Heart left ventricle (tissue), 16 donors: ENCODE data around the gene ZNF534. TPM values are rescaled to one million over a fixed set of nuclear protein-coding genes. Genes with fewer than 3 reads are reported as not detected.
A peak's percentile ranks its signal among the peaks of the same experiment; 100 is the strongest.

Experiments used
- ATAC-seq, 4 donors: fragments of 200-7000 bp; cut with Tn5 transposase; one replicate each; pipeline ENCODE4 v1.9.1; 2020 to 2022; ENCODE audit warnings: moderate library complexity in 4 of 4, mild to moderate bottlenecking in 3 of 4, moderate number of reproducible peaks in 1 of 4
- DNase-seq, 5 donors: peaks; one replicate each; pipeline ENCODE4 v3.0.0-alpha.2; 2020
- H3K27ac ChIP-seq, 12 donors: fragments of 200-600 bp; sonication (generic) in 4 of 12; one replicate each; pipeline versions ENCODE4 v1.5.0 to v1.8.0; 2016 to 2022; ENCODE audit warnings: mild to moderate bottlenecking in 2 of 12
- H3K27me3 ChIP-seq, 9 donors: fragments of 200-600 bp; sonication (generic) in 2 of 9; one replicate each; pipeline versions ENCODE4 v1.5.1 to v1.8.0; 2016 to 2022; ENCODE audit warnings: mild to moderate bottlenecking in 3 of 9
- H3K36me3 ChIP-seq, 9 donors: fragments of 200-600 bp; sonication (generic) in 2 of 9; one replicate each; pipeline versions ENCODE4 v1.5.0 to v1.8.0; 2018 to 2022; ENCODE audit warnings: mild to moderate bottlenecking in 2 of 9
- H3K4me1 ChIP-seq, 12 donors: fragments of 200-600 bp; sonication (generic) in 4 of 12; one replicate each; pipeline versions ENCODE4 v1.5.0 to v1.8.0; 2016 to 2022; ENCODE audit warnings: mild to moderate bottlenecking in 3 of 12
- H3K4me3 ChIP-seq, 12 donors: fragments of 200-600 bp; sonication (generic) in 4 of 12; one replicate each; pipeline versions ENCODE4 v1.5.0 to v1.8.0; 2017 to 2022; ENCODE audit warnings: mild to moderate bottlenecking in 9 of 12, moderate library complexity in 4 of 12
- H3K9me3 ChIP-seq, 12 donors: fragments of 200-600 bp; sonication (generic) in 4 of 12; one replicate each; pipeline versions ENCODE4 v1.5.0 to v1.8.0; 2016 to 2022; ENCODE audit warnings: mild to moderate bottlenecking in 1 of 12
- CTCF ChIP-seq, 12 donors: fragments of 200-600 bp; sonication (generic) in 4 of 12; IDR thresholded peaks; one replicate each; pipeline versions ENCODE4 v1.5.0 to v1.8.0; 2018 to 2022; ENCODE audit warnings: antibody characterized with exemption in 12 of 12, mild to moderate bottlenecking in 5 of 12
- POLR2A ChIP-seq, 2 donors: fragments of 450-650 bp; IDR thresholded peaks; one replicate each; pipeline ENCODE4 v1.6.1; 2017; ENCODE audit warnings: antibody characterized with exemption in 2 of 2, mild to moderate bottlenecking in 2 of 2, moderate library complexity in 2 of 2
- WGBS, 4 donors: extraction: QIAGEN DNeasy Blood & Tissue Kit in 2 of 4; methylation state at CpG; one replicate each; pipeline versions ENCODE4 v1.1.5 to v1.1.7; 2013 to 2018; 5-methylcytosine and 5-hydroxymethylcytosine counted together
- intact Hi-C, 10 donors: fragments of 100-400 bp; cut with DNase I; formaldehyde crosslinking; loops; one replicate each; pipeline versions ENCODE4 v1.11.1 to v1.14.2; 2022
- long read RNA-seq, 3 donors: library from polyadenylated mRNA; unstranded; transcript quantifications; one replicate each; pipeline ENCODE4 v2.0.0, GENCODE V29; 2020 to 2021
- polyA plus RNA-seq, 2 donors: library from polyadenylated mRNA; stranded (reverse); fragments of 200-250 nt; gene quantifications; one replicate each; pipeline ENCODE4 v1.2.3, GENCODE V29; 2013
- total RNA-seq, 9 donors: library from RNA; depleted of rRNA in 2 of 9; stranded (reverse); fragments of >200 nt in 2 of 9; fragmentation: NEBNext Ultra II Directional in 3 of 9; extraction: Animal tissue kit (Norgen Biotek cat#: 25700) in 3 of 9; gene quantifications; one replicate each; pipeline versions ENCODE4 v1.1.0 to v1.2.4, GENCODE V29; 2016 to 2023
- donor health status: ischemic (EF 13 %, LVEDD 7.1; RV severe dilation, severe dysfunction).
- donor health status: healthy with polysubstance abuse.
- donor health status: DM: no; HTN: yes; CAD: no.
- donor health status: DM: no; HTN: no; CAD: no.
- donor health status: ischemic (EF 25% LVEDD 6.9; RV normal size, moderate dysfunction).
- donor health status: ischemic (EF 25% LVEDD 5.7; RV mildly dilated, moderate dysfunction).
- donor health status: healthy.
- donor health status: DM: yes; HTN: yes; CAD: no.
- donor health status: ischemic (EF 35%, LVEDD 5.7; RV mildly dilated, moderate dysfunction).
- donor health status: nonischemic (EF 11% LVEDD 7.7; RV severe dilation, severe dysfunction).
- donor health status: DM: yes; HTN: yes; CAD: no.
- donor health status: PGD.
- donor health status: ischemic (EF 29% LVEDD 5.4; RV normal size, mild dysfunction).
- donor health status: nonischemic (EF 23%, LVEDD 6.1; RV moderate dilation, normal function).

ZNF534 gene
- total RNA-seq, result under 1 TPM in 8 of 9 donors, not detected in 1; 0.27 to 0.63 (median 0.45) TPM
- under 1 TPM; 0.11 to 0.30 TPM for polyA plus RNA-seq
- long read RNA-seq, donor 1, result 0 reads
- long read RNA-seq, donor 2, result 0 reads
- long read RNA-seq, donor 3, result 0 reads

GRCh38 chr19:52428937-52429336 lies at the start of gene ZNF534:
Gene ZNF534, plus strand, starts transcription at chr19:52429148. Its CDS starts 2,327 bp downstream, at chr19:52431475.
- ATAC-seq (no peak), DNase-seq (no peak)
- Histone ChIP-seq H3K36me3 (peaks cover 0 to 14% (median 0%) of the 10 kb centered on the region in 9 donors), H3K27ac (no peak within 1 kb of the TSS), H3K4me3 (no peak within 1 kb of the TSS), H3K4me1 (no peaks in the 10 kb centered on the region), H3K9me3 (peaks cover 0 to 95% (median 30%) of the 10 kb centered on the region in 12 donors), H3K27me3 (no peaks in the 10 kb centered on the region)
- TF ChIP-seq CTCF (IDR thresholded peaks at IDR 0.05) (no peak), POLR2A (IDR thresholded peaks at IDR 0.05) (no peak)
- 49 to 72% (median 58%) methylated on average over 25 to 27 of the region's 27 CpGs for WGBS, 4 donors
- intact Hi-C loops, result no loop called here

- H3K9me3 ChIP-seq, result peaks cover 0 to 100% (median 48%) of the 10 kb centered on the region in 12 donors
- H3K4me3 ChIP-seq, result no peak overlapping the region
- TF ChIP-seq CTCF (IDR thresholded peaks at IDR 0.05) (no peak), POLR2A (IDR thresholded peaks at IDR 0.05) (no peak)
- H3K4me1 ChIP-seq, result peaks cover 0 to under 1% (median 0%) of the 10 kb centered on the region in 12 donors
- no peak for DNase-seq
- ATAC-seq, result no peak
- no peaks in the 10 kb centered on the region for H3K27me3 ChIP-seq
- peaks cover 0 to 67% (median 19%) of the 10 kb centered on the region in 9 donors for H3K36me3 ChIP-seq
- WGBS, 4 donors, result 56 to 72% (median 61%) methylated on average over 1 of the region's 1 CpG
- no peak overlapping the region for H3K27ac ChIP-seq
- intact Hi-C loops, result no loop called here
These were observed 37.8 kb upstream of the ZNF534 start for GRCh38 chr19:52391135-52391534.

- WGBS, 4 donors, result 0 to 1% (median 1%) methylated on average over 36 of the region's 36 CpGs
- intact Hi-C loops, result loop anchor here in 3 of 10 donors (1.0 to 5.0 kb wide), 3 partner anchors 27 to 56 kb away; partner anchors contain the start of gene ZNF578 (in 3 of the 3)
These were observed 31.5 kb upstream of the ZNF534 start, which contains the start of gene ZNF528 for GRCh38 chr19:52397310-52398080. Gene ZNF528, plus strand, starts transcription at chr19:52397849. Its CDS starts 4,165 bp downstream, at chr19:52402014.

More at GRCh38 chr19:52397310-52398080, 31.5 kb upstream of the ZNF534 start, which contains the start of gene ZNF528:
- peaks cover 0 to 47% (median 8%) of the 10 kb centered on the region in 12 donors for H3K9me3 ChIP-seq
- peak within 1 kb of the TSS; percentile 53 to 96 (median 78) for H3K4me3 ChIP-seq
- peak in 1 of 12 donors; percentile 4 for TF ChIP-seq CTCF (IDR thresholded peaks at IDR 0.05)
- TF ChIP-seq POLR2A (IDR thresholded peaks at IDR 0.05), result peak; percentile 13 to 61
- peaks cover 5 to 77% (median 47%) of the 10 kb centered on the region in 9 donors for H3K36me3 ChIP-seq
- peaks cover 0 to 21% (median 13%) of the 10 kb centered on the region in 12 donors for H3K4me1 ChIP-seq
- H3K27ac ChIP-seq, result peak within 1 kb of the TSS; percentile 35 to 84 (median 72)
- H3K27me3 ChIP-seq, result no peaks in the 10 kb centered on the region
- ATAC-seq, result peak; percentile 100
- peak; percentile 97 to 99 (median 98) for DNase-seq
